Measurements from ENCODE around the gene CHSY3. TPM values are rescaled to one million over a fixed set of nuclear protein-coding genes. Genes with fewer than 3 reads are reported as not detected.

CHSY3 gene
- total RNA-seq, 6 experiments from 2014 or later: 1.2 to 4.6 (median 1.4) TPM

- DNase-seq (no peak), ATAC-seq (no peak)
- intact Hi-C loops (cut with DNase I): no loop called here
- Histone ChIP-seq H3K36me3 (no peaks in the 10 kb centered on the region), H3K27ac (no peak overlapping the region), H3K4me3 (no peak overlapping the region), H3K9me3 (no peaks in the 10 kb centered on the region), H3K4me1 (no peaks in the 10 kb centered on the region), H3K27me3 (no peaks in the 10 kb centered on the region)
- TF ChIP-seq POLR2A (IDR thresholded peaks at IDR 0.05) (no peak), CTCF (IDR thresholded peaks at IDR 0.05) (no peak)
These were observed 73.5 kb downstream of the CHSY3 start for GRCh38 chr5:129977810-129978209.

DNA sequence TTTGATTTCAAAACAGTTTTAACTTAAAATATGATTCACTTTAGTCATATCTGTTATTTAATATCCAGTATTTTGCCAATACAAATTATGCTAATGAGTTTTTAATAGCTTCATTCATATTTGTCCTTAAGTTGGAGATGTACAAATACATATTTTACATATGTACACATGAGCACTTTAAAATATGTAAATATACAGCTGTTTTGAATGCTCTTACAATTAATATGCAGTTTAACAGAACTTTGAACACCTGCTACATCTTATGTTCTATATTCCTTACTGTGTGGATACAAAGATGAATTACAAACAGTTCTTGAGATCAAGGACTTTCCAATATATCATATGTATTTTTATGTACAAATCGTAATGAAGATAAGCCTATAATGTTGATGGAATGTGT, 74.0 kb downstream of the CHSY3 start:
- no peak for DNase-seq

DNA sequence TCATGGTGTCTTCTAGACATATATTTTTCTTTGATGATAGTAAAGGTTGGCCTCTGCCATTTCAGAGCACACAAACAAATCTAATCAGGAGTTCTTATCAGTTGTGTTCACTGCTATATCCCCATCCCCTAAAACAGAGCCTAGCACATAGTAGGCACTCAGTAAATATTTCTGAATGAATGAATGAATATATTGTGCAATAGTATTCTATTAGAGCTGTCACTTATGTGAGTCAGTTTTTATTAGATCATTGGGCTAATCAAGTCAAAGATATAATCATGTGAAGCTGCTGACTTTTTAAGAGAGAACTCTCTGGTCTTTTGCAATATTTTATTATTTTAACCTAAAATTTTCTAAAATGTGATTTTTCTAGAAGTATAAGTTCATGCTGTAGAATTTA, 84.2 kb downstream of the CHSY3 start:
- H3K27me3 ChIP-seq: no peaks in the 10 kb centered on the region
- H3K4me1 ChIP-seq: no peaks in the 10 kb centered on the region
- intact Hi-C loops (cut with DNase I): no loop called here
- no peak for ATAC-seq
- DNase-seq: no peak
- H3K9me3 ChIP-seq: peaks cover 0 to 4% (median 0%) of the 10 kb centered on the region in 4 donors
- no peaks in the 10 kb centered on the region for H3K36me3 ChIP-seq
- no peak overlapping the region for H3K4me3 ChIP-seq
- TF ChIP-seq CTCF (IDR thresholded peaks at IDR 0.05): no peak
- no peak for TF ChIP-seq POLR2A (IDR thresholded peaks at IDR 0.05)
- H3K27ac ChIP-seq: no peak overlapping the region

More for the DNA sequence above, 74.0 kb downstream of the CHSY3 start:
- Histone ChIP-seq H3K27ac (no peak overlapping the region), H3K27me3 (no peaks in the 10 kb centered on the region), H3K4me3 (no peak overlapping the region), H3K9me3 (no peaks in the 10 kb centered on the region), H3K36me3 (no peaks in the 10 kb centered on the region), H3K4me1 (no peaks in the 10 kb centered on the region)
- ATAC-seq: no peak
- WGBS (ENCODE audit: insufficient coverage, low coverage, low lambda C conversion rate, missing lambda C conversion rate): 67% methylated on average over 1 of the region's 1 CpG
- intact Hi-C loops (cut with DNase I): no loop called here
- no peak for TF ChIP-seq POLR2A (IDR thresholded peaks at IDR 0.05)
- TF ChIP-seq CTCF (IDR thresholded peaks at IDR 0.05): no peak

DNA sequence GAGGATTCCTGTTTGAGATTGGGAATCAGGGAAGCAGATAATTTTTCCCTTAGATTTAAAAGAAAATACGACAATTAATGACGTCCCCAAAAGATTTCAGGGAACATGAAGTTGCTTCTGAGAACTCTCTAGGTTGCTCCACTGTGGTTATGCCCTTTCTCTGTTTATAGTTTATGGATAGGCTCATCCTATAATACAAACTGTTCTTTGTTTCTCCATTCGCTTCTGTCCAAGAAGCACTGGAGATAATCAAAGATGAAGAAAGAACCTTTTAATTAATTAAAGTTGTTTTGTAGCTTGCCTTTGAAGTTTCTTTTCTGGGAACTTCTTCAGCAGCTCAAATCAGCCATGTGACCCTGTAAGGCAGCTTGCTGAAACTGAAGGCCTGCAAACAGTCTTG, 87.5 kb downstream of the CHSY3 start:
- Histone ChIP-seq H3K27me3 (no peaks in the 10 kb centered on the region), H3K36me3 (no peaks in the 10 kb centered on the region), H3K4me3 (no peak overlapping the region), H3K4me1 (no peaks in the 10 kb centered on the region), H3K27ac (no peak overlapping the region), H3K9me3 (no peaks in the 10 kb centered on the region)
- WGBS (ENCODE audit: insufficient coverage, low coverage, low lambda C conversion rate, missing lambda C conversion rate): 54% methylated on average over 3 of the region's 3 CpGs
- TF ChIP-seq CTCF (IDR thresholded peaks at IDR 0.05): no peak
- no peak for TF ChIP-seq POLR2A (IDR thresholded peaks at IDR 0.05)
- DNase-seq (no peak), ATAC-seq (no peak)
- intact Hi-C loops (cut with DNase I): no loop called here

DNA sequence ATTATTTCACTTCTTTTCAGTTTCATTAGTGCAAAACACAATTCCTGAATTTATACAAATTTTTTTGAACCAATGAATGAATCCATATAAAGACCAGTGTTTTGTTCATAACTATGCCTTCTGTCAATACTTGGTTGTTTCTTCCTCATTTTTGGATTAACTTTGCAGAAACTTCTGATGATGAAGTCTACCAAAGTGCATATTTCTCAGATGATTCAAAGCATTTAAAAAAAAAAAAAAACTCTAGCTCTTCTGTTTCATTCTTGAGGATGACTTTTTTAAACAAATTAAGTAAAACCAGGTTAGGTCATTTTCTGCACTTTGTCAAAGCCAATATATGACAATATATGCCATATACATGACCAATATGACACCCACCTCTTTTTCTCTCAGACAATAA, 92.6 kb downstream of the CHSY3 start:
- Histone ChIP-seq H3K27ac (no peak overlapping the region), H3K4me3 (no peak overlapping the region), H3K9me3 (no peaks in the 10 kb centered on the region), H3K27me3 (no peaks in the 10 kb centered on the region), H3K36me3 (no peaks in the 10 kb centered on the region), H3K4me1 (no peaks in the 10 kb centered on the region)
- DNase-seq (no peak), ATAC-seq (no peak)
- TF ChIP-seq CTCF (IDR thresholded peaks at IDR 0.05) (no peak), POLR2A (IDR thresholded peaks at IDR 0.05) (no peak)
- intact Hi-C loops (cut with DNase I): no loop called here
